GM19372 (cell line): ENCODE data around the gene MRPL1.
"Not testable (repeated sequence)": the region's sequence is repeated elsewhere in the genome, so short reads cannot be mapped to it uniquely, and the experiment has no call there.

Experiments used
- ATAC-seq: cut with Tn5 transposase; IDR thresholded peaks from one replicate; pipeline ENCODE4 v1.9.1; 2021; ENCODE audit warnings: mild to moderate bottlenecking, low read depth, moderate library complexity; ENCODE audit not compliant: unreplicated experiment

The MRPL1 gene

GRCh38 chr4:77849278-77849965 lies 13.2 kb upstream of the MRPL1 start:
- no peak for ATAC-seq

GRCh38 chr4:77852892-77853495 lies 9.6 kb upstream of the MRPL1 start:
- peak; percentile 99 for ATAC-seq

GRCh38 chr4:77854431-77855111 lies 8.1 kb upstream of the MRPL1 start:
- ATAC-seq, result no peak

- no peak for ATAC-seq
Measured at GRCh38 chr4:77856152-77856551, 6.5 kb upstream of the MRPL1 start.

- ATAC-seq, result no peak
Measured at GRCh38 chr4:77859256-77859655, 3.4 kb upstream of the MRPL1 start.

- ATAC-seq, result no peak
Measured at GRCh38 chr4:77861495-77861894, 1.1 kb upstream of the MRPL1 start.

GRCh38 chr4:77863341-77863740 lies 711 bp downstream of the MRPL1 start:
- not testable (repeated sequence) for ATAC-seq

GRCh38 chr4:77865259-77865658 lies 2.6 kb downstream of the MRPL1 start:
- no peak for ATAC-seq

GRCh38 chr4:77872723-77873445 lies 10.3 kb downstream of the MRPL1 start:
- ATAC-seq, result no peak

GRCh38 chr4:77877167-77877566 lies 14.5 kb downstream of the MRPL1 start:
- ATAC-seq, result no peak

GRCh38 chr4:77877771-77878565 lies 15.3 kb downstream of the MRPL1 start:
- no peak for ATAC-seq

- ATAC-seq, result peak; percentile 64
Measured at GRCh38 chr4:77880784-77881183, 18.2 kb downstream of the MRPL1 start.

GRCh38 chr4:77881460-77882295 lies 19.0 kb downstream of the MRPL1 start:
- ATAC-seq, result no peak

GRCh38 chr4:77893451-77893850 lies 30.8 kb downstream of the MRPL1 start:
- ATAC-seq, result peak; percentile 67

GRCh38 chr4:77899607-77900006 lies 37.0 kb downstream of the MRPL1 start:
- no peak for ATAC-seq

- ATAC-seq, result no peak
Measured at GRCh38 chr4:77903186-77903585, 40.6 kb downstream of the MRPL1 start.

GRCh38 chr4:77905651-77906263 lies 43.1 kb downstream of the MRPL1 start:
- no peak for ATAC-seq

GRCh38 chr4:77910676-77911075 lies 48.0 kb downstream of the MRPL1 start:
- ATAC-seq, result no peak

GRCh38 chr4:77911091-77911490 lies 48.5 kb downstream of the MRPL1 start:
- no peak for ATAC-seq
